HepG2 (cell line): Measurements from ENCODE around the gene TRPM1. TPM values are rescaled to one million over a fixed set of nuclear protein-coding genes. Genes with fewer than 3 reads are reported as not detected.

Source experiments
- ASH2L ChIP-seq: fragments of 300-600, 200-600 bp; sonication (generic); IDR thresholded peaks from 2 replicates; pipeline ENCODE4 v1.7.0; 2017; ENCODE audit warnings: low read depth, mild to moderate bottlenecking, moderate library complexity, mixed read lengths, low read length; ENCODE audit not compliant: insufficient read length
- CEBPG ChIP-seq: IDR thresholded peaks from 2 replicates; pipeline ENCODE4 v1.6.1; 2016
- FOSL2 ChIP-seq: sonication (generic); formaldehyde crosslinking; IDR thresholded peaks from 2 replicates; pipeline ENCODE4 v1.4.0; 2020; ENCODE audit warnings: missing genetic modification reagents
- FOXA3 ChIP-seq: IDR thresholded peaks from 2 replicates; pipeline ENCODE4 v1.6.1; 2016; ENCODE audit warnings: missing genetic modification reagents, missing compliant biosample characterization
- GFI1 ChIP-seq: sonication (generic); formaldehyde crosslinking; IDR thresholded peaks from 2 replicates; pipeline ENCODE4 v1.5.0; 2020; ENCODE audit warnings: missing genetic modification reagents, mild to moderate bottlenecking, borderline replicate concordance
- HDAC1 ChIP-seq: sonication (generic); formaldehyde crosslinking; IDR thresholded peaks from 2 replicates; pipeline ENCODE4 v1.5.1; 2020; ENCODE audit warnings: mild to moderate bottlenecking, missing genetic modification reagents
- HDAC2 ChIP-seq: sonication (generic); formaldehyde crosslinking; IDR thresholded peaks from 2 replicates; pipeline ENCODE4 v1.4.0; 2020; ENCODE audit warnings: missing genetic modification reagents
- HOXA5 ChIP-seq: sonication (generic); formaldehyde crosslinking; IDR thresholded peaks from 2 replicates; pipeline ENCODE4 v1.4.0; 2020; ENCODE audit warnings: missing genetic modification reagents
- SIX4 ChIP-seq: sonication (generic); formaldehyde crosslinking; IDR thresholded peaks from 2 replicates; pipeline ENCODE4 v1.4.0; 2020; ENCODE audit warnings: missing genetic modification reagents
- WIZ ChIP-seq: sonication (generic); formaldehyde crosslinking; IDR thresholded peaks from 2 replicates; pipeline ENCODE4 v1.5.1; 2020; ENCODE audit warnings: mild to moderate bottlenecking, missing genetic modification reagents
- ZEB1 ChIP-seq: IDR thresholded peaks from 2 replicates; pipeline ENCODE4 v1.6.1; 2012; ENCODE audit warnings: mild to moderate bottlenecking, low read depth, inconsistent platforms; ENCODE audit not compliant: insufficient replicate concordance
- ZNF317 ChIP-seq: sonication (generic); formaldehyde crosslinking; IDR thresholded peaks from 2 replicates; pipeline ENCODE4 v1.5.0; 2020; ENCODE audit warnings: mild to moderate bottlenecking, missing genetic modification reagents
- ZNF350 ChIP-seq: sonication (generic); formaldehyde crosslinking; IDR thresholded peaks from 2 replicates; pipeline ENCODE4 v1.4.0; 2020; ENCODE audit warnings: mild to moderate bottlenecking, low read depth, missing genetic modification reagents, borderline replicate concordance
- ZNF746 ChIP-seq: sonication (generic); formaldehyde crosslinking; IDR thresholded peaks from 2 replicates; pipeline ENCODE4 v1.8.0; 2022; ENCODE audit warnings: mild to moderate bottlenecking, missing genetic modification reagents
- ZNF776 ChIP-seq: sonication (generic); formaldehyde crosslinking; IDR thresholded peaks from 2 replicates; pipeline ENCODE4 v1.4.0; 2020; ENCODE audit warnings: mild to moderate bottlenecking, missing genetic modification reagents
- polyA plus RNA-seq, 8 experiments: library from polyadenylated mRNA; depleted of rRNA in 3 of 8; stranded (reverse) in 7 of 8; unstranded in 1 of 8; fragments of >200 nt; fragmentation: Illumina TruSeq in 4 of 8; extraction: Trizol in 4 of 8; gene quantifications; 2 replicates each; pipeline versions ENCODE4 v1.2.1 to v1.2.3, GENCODE V29; 2011 to 2016; ENCODE audit warnings: low read depth in 4 of 8, missing spikeins in 1 of 8, mixed read lengths in 1 of 8; ENCODE audit not compliant: insufficient read depth in 1 of 8
- total RNA-seq, 5 experiments: library from RNA; depleted of rRNA; stranded (reverse); fragments of >200 nt; fragmentation: Illumina TruSeq; extraction: Trizol; gene quantifications; 2 replicates each; pipeline ENCODE4 v1.2.3, GENCODE V29; 2016; ENCODE audit warnings: low read depth in 1 of 5
- TF ChIP-seq, protein P1 (sequence below): sonication (generic); formaldehyde crosslinking; conservative IDR thresholded peaks from 2 replicates; pipeline ENCODE4 v1.4.0; 2020; ENCODE audit warnings: mild to moderate bottlenecking, missing genetic modification reagents, moderate library complexity
- TF ChIP-seq, protein P2 (sequence below): sonication (generic); formaldehyde crosslinking; IDR thresholded peaks from 2 replicates; pipeline ENCODE4 v1.4.0; 2020; ENCODE audit warnings: missing genetic modification reagents
- TF ChIP-seq, protein P3 (sequence below): sonication (generic); formaldehyde crosslinking; IDR thresholded peaks from 2 replicates; pipeline ENCODE4 v1.4.0; 2020; ENCODE audit warnings: missing genetic modification reagents
- TF ChIP-seq, protein P4 (sequence below): sonication (generic); formaldehyde crosslinking; IDR thresholded peaks from 2 replicates; pipeline ENCODE4 v1.5.1; 2020; ENCODE audit warnings: mild to moderate bottlenecking, missing genetic modification reagents, borderline replicate concordance

TRPM1 gene
- total and polyA plus RNA-seq, 2 of the 13 experiments (the other 11 are each of a cell fraction or from before 2014, with no cell fraction given) = not detected

DNA sequence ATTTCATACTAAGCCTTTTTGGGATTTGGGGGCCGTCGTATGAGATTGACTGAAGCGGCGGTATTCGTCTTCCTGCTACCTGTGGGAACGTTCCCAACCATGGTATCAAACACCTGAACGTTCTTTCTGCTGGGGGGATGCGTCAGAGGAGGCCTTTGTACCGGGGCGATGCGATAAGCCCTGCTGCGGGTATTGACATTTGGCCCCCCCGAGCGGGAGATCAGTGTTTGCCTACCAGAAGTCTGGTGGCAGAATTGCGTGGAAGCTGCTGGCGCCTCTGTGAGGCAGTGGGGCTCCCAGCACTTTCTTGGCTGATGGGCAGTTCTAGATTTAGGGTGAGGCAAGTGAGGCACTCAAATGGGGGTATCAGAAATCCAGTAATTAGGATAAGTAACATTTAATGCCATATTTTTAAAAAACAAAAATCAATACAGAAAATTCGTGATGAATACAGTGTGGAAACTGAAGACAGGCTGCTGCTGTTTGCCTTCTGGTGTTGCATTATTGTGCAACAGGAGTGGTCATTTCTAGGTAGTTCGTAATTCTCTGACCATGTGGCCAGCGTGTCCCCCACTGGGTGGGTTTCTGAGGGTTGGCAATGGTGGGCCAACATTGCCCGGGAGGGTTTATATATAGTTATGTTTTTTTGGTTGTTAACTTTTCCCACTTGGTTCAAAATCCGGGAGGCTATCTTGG lies 12.7 kb downstream of the TRPM1 start (continued):
- TF ChIP-seq HDAC1 (CRISPR knock-in tag) (peak; percentile 42), HOXA5 (CRISPR knock-in tag) (no peak), ZEB1 (peak; percentile 44), CEBPG (peak; percentile 79), GFI1 (no peak), FOXA3 (CRISPR knock-in tag) (peak; percentile 57; the same call in 1 of the 2 replicates), ZNF776 (CRISPR knock-in tag) (no peak), SIX4 (CRISPR knock-in tag) (no peak), ASH2L (peak; percentile 37), FOSL2 (CRISPR knock-in tag) (peak; percentile 42; the same call in 1 of the 2 replicates), WIZ (CRISPR knock-in tag) (no peak), ZNF317 (CRISPR knock-in tag) (no peak; the same call in 1 of the 2 replicates), ZNF350 (CRISPR knock-in tag) (0 out of 2 replicates have a peak, but pooled peaks have one; percentile 5), ZNF746 (no peak), HDAC2 (CRISPR knock-in tag) (0 out of 2 replicates have a peak, but pooled peaks have one; percentile 19)
- TF ChIP-seq, protein P1, sequence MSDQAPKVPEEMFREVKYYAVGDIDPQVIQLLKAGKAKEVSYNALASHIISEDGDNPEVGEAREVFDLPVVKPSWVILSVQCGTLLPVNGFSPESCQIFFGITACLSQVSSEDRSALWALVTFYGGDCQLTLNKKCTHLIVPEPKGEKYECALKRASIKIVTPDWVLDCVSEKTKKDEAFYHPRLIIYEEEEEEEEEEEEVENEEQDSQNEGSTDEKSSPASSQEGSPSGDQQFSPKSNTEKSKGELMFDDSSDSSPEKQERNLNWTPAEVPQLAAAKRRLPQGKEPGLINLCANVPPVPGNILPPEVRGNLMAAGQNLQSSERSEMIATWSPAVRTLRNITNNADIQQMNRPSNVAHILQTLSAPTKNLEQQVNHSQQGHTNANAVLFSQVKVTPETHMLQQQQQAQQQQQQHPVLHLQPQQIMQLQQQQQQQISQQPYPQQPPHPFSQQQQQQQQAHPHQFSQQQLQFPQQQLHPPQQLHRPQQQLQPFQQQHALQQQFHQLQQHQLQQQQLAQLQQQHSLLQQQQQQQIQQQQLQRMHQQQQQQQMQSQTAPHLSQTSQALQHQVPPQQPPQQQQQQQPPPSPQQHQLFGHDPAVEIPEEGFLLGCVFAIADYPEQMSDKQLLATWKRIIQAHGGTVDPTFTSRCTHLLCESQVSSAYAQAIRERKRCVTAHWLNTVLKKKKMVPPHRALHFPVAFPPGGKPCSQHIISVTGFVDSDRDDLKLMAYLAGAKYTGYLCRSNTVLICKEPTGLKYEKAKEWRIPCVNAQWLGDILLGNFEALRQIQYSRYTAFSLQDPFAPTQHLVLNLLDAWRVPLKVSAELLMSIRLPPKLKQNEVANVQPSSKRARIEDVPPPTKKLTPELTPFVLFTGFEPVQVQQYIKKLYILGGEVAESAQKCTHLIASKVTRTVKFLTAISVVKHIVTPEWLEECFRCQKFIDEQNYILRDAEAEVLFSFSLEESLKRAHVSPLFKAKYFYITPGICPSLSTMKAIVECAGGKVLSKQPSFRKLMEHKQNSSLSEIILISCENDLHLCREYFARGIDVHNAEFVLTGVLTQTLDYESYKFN = peak; percentile 49; the same call in 1 of the 2 replicates
- TF ChIP-seq, protein P2, sequence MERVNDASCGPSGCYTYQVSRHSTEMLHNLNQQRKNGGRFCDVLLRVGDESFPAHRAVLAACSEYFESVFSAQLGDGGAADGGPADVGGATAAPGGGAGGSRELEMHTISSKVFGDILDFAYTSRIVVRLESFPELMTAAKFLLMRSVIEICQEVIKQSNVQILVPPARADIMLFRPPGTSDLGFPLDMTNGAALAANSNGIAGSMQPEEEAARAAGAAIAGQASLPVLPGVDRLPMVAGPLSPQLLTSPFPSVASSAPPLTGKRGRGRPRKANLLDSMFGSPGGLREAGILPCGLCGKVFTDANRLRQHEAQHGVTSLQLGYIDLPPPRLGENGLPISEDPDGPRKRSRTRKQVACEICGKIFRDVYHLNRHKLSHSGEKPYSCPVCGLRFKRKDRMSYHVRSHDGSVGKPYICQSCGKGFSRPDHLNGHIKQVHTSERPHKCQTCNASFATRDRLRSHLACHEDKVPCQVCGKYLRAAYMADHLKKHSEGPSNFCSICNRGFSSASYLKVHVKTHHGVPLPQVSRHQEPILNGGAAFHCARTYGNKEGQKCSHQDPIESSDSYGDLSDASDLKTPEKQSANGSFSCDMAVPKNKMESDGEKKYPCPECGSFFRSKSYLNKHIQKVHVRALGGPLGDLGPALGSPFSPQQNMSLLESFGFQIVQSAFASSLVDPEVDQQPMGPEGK (CRISPR knock-in tag) = peak; percentile 94
- TF ChIP-seq, protein P3, sequence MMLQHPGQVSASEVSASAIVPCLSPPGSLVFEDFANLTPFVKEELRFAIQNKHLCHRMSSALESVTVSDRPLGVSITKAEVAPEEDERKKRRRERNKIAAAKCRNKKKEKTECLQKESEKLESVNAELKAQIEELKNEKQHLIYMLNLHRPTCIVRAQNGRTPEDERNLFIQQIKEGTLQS (CRISPR knock-in tag) = no peak
- TF ChIP-seq, protein P4, sequence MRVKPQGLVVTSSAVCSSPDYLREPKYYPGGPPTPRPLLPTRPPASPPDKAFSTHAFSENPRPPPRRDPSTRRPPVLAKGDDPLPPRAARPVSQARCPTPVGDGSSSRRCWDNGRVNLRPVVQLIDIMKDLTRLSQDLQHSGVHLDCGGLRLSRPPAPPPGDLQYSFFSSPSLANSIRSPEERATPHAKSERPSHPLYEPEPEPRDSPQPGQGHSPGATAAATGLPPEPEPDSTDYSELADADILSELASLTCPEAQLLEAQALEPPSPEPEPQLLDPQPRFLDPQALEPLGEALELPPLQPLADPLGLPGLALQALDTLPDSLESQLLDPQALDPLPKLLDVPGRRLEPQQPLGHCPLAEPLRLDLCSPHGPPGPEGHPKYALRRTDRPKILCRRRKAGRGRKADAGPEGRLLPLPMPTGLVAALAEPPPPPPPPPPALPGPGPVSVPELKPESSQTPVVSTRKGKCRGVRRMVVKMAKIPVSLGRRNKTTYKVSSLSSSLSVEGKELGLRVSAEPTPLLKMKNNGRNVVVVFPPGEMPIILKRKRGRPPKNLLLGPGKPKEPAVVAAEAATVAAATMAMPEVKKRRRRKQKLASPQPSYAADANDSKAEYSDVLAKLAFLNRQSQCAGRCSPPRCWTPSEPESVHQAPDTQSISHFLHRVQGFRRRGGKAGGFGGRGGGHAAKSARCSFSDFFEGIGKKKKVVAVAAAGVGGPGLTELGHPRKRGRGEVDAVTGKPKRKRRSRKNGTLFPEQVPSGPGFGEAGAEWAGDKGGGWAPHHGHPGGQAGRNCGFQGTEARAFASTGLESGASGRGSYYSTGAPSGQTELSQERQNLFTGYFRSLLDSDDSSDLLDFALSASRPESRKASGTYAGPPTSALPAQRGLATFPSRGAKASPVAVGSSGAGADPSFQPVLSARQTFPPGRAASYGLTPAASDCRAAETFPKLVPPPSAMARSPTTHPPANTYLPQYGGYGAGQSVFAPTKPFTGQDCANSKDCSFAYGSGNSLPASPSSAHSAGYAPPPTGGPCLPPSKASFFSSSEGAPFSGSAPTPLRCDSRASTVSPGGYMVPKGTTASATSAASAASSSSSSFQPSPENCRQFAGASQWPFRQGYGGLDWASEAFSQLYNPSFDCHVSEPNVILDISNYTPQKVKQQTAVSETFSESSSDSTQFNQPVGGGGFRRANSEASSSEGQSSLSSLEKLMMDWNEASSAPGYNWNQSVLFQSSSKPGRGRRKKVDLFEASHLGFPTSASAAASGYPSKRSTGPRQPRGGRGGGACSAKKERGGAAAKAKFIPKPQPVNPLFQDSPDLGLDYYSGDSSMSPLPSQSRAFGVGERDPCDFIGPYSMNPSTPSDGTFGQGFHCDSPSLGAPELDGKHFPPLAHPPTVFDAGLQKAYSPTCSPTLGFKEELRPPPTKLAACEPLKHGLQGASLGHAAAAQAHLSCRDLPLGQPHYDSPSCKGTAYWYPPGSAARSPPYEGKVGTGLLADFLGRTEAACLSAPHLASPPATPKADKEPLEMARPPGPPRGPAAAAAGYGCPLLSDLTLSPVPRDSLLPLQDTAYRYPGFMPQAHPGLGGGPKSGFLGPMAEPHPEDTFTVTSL = peak; percentile 21; the same call in 1 of the 2 replicates
